ENCODE data around the gene SPATA19. TPM values are rescaled to one million over a fixed set of nuclear protein-coding genes. Genes with fewer than 3 reads are reported as not detected.

Gene SPATA19
- not detected for total RNA-seq

- CTCF ChIA-PET = no interaction called here
Measured at GRCh38 chr11:133845413-133845812, at the start of gene SPATA19. SPATA19 (minus strand) TSS chr11:133845513; CDS start chr11:133845446, 67 bp downstream.

GRCh38 chr11:133895061-133895479, 49.8 kb upstream of the SPATA19 start:
- Mint-ChIP-seq H3K4me3 (no peak overlapping the region), H3K9me3 (no peaks in the 10 kb centered on the region), H3K4me1 (ENCODE audit: low read depth) (no peaks in the 10 kb centered on the region), H3K27ac (no peak overlapping the region), H3K27me3 (ENCODE audit: low read depth) (no peaks in the 10 kb centered on the region), H3K36me3 (ENCODE audit: low read depth) (no peaks in the 10 kb centered on the region)
- no peak for DNase-seq
- intact Hi-C loops (cut with micrococcal nuclease) = no loop called here
- CTCF ChIA-PET = no interaction called here

More at GRCh38 chr11:133845413-133845812, at the start of gene SPATA19:
- intact Hi-C loops (cut with micrococcal nuclease) = no loop called here
- Mint-ChIP-seq H3K4me1 (ENCODE audit: low read depth) (no peaks in the 10 kb centered on the region), H3K4me3 (no peak within 1 kb of the TSS), H3K9me3 (peaks cover 2% of the 10 kb centered on the region), H3K36me3 (ENCODE audit: low read depth) (no peaks in the 10 kb centered on the region), H3K27me3 (ENCODE audit: low read depth) (peaks cover 9% of the 10 kb centered on the region), H3K27ac (no peak within 1 kb of the TSS)
- no peak for DNase-seq

- Mint-ChIP-seq H3K4me3 (no peak overlapping the region), H3K36me3 (ENCODE audit: low read depth) (no peaks in the 10 kb centered on the region), H3K4me1 (ENCODE audit: low read depth) (no peaks in the 10 kb centered on the region), H3K27me3 (ENCODE audit: low read depth) (no peaks in the 10 kb centered on the region), H3K27ac (no peak overlapping the region), H3K9me3 (no peaks in the 10 kb centered on the region)
- CTCF ChIA-PET = no interaction called here
- intact Hi-C loops (cut with micrococcal nuclease) = no loop called here
- DNase-seq = no peak
Measured at GRCh38 chr11:133893381-133893780, 48.1 kb upstream of the SPATA19 start.

GRCh38 chr11:133892584-133893380, 47.5 kb upstream of the SPATA19 start:
- H3K27me3 Mint-ChIP-seq (ENCODE audit: low read depth) = peaks cover 3% of the 10 kb centered on the region
- CTCF ChIA-PET = no interaction called here
- H3K4me1 Mint-ChIP-seq (ENCODE audit: low read depth) = no peaks in the 10 kb centered on the region
- intact Hi-C loops (cut with micrococcal nuclease) = no loop called here
- no peak for DNase-seq
- H3K9me3 Mint-ChIP-seq = no peaks in the 10 kb centered on the region
- no peaks in the 10 kb centered on the region for H3K36me3 Mint-ChIP-seq (ENCODE audit: low read depth)
- no peak overlapping the region for H3K27ac Mint-ChIP-seq
- H3K4me3 Mint-ChIP-seq = no peak overlapping the region

- no peaks in the 10 kb centered on the region for H3K9me3 Mint-ChIP-seq
- no peaks in the 10 kb centered on the region for H3K4me1 Mint-ChIP-seq (ENCODE audit: low read depth)
- DNase-seq = no peak
- peaks cover 8% of the 10 kb centered on the region for H3K27me3 Mint-ChIP-seq (ENCODE audit: low read depth)
- intact Hi-C loops (cut with micrococcal nuclease) = no loop called here
- CTCF ChIA-PET = no interaction called here
- no peaks in the 10 kb centered on the region for H3K36me3 Mint-ChIP-seq (ENCODE audit: low read depth)
- no peak overlapping the region for H3K27ac Mint-ChIP-seq
- H3K4me3 Mint-ChIP-seq = no peak overlapping the region
Measured at GRCh38 chr11:133892126-133892525, 46.8 kb upstream of the SPATA19 start.

- no peaks in the 10 kb centered on the region for H3K36me3 Mint-ChIP-seq (ENCODE audit: low read depth)
- CTCF ChIA-PET = no interaction called here
Measured at GRCh38 chr11:133889893-133890292, 44.6 kb upstream of the SPATA19 start.

GRCh38 chr11:133889188-133889587, 43.9 kb upstream of the SPATA19 start:
- Mint-ChIP-seq H3K4me3 (no peak overlapping the region), H3K27me3 (ENCODE audit: low read depth) (peaks cover 18% of the 10 kb centered on the region), H3K36me3 (ENCODE audit: low read depth) (no peaks in the 10 kb centered on the region), H3K27ac (no peak overlapping the region), H3K9me3 (no peaks in the 10 kb centered on the region), H3K4me1 (ENCODE audit: low read depth) (no peaks in the 10 kb centered on the region)
- CTCF ChIA-PET = no interaction called here
- no peak for DNase-seq
- intact Hi-C loops (cut with micrococcal nuclease) = no loop called here

More at GRCh38 chr11:133889893-133890292, 44.6 kb upstream of the SPATA19 start:
- Mint-ChIP-seq H3K27ac (no peak overlapping the region), H3K27me3 (ENCODE audit: low read depth) (peaks cover 13% of the 10 kb centered on the region), H3K9me3 (no peaks in the 10 kb centered on the region), H3K4me1 (ENCODE audit: low read depth) (no peaks in the 10 kb centered on the region), H3K4me3 (no peak overlapping the region)
- DNase-seq = no peak
- intact Hi-C loops (cut with micrococcal nuclease) = no loop called here

- no peak overlapping the region for H3K4me3 Mint-ChIP-seq
- H3K9me3 Mint-ChIP-seq = no peaks in the 10 kb centered on the region
- peaks cover 23% of the 10 kb centered on the region for H3K27me3 Mint-ChIP-seq (ENCODE audit: low read depth)
- CTCF ChIA-PET = no interaction called here
- no peak for DNase-seq
- intact Hi-C loops (cut with micrococcal nuclease) = no loop called here
- no peak overlapping the region for H3K27ac Mint-ChIP-seq
- no peaks in the 10 kb centered on the region for H3K36me3 Mint-ChIP-seq (ENCODE audit: low read depth)
- no peaks in the 10 kb centered on the region for H3K4me1 Mint-ChIP-seq (ENCODE audit: low read depth)
Measured at GRCh38 chr11:133887692-133888332, 42.5 kb upstream of the SPATA19 start.

- DNase-seq = no peak
- intact Hi-C loops (cut with micrococcal nuclease) = no loop called here
- H3K4me3 Mint-ChIP-seq = no peak overlapping the region
- peaks cover 23% of the 10 kb centered on the region for H3K27me3 Mint-ChIP-seq (ENCODE audit: low read depth)
- H3K27ac Mint-ChIP-seq = no peak overlapping the region
- no peaks in the 10 kb centered on the region for H3K36me3 Mint-ChIP-seq (ENCODE audit: low read depth)
- no peaks in the 10 kb centered on the region for H3K4me1 Mint-ChIP-seq (ENCODE audit: low read depth)
- CTCF ChIA-PET = no interaction called here
- peaks cover 3% of the 10 kb centered on the region for H3K9me3 Mint-ChIP-seq
Measured at GRCh38 chr11:133886029-133886428, 40.7 kb upstream of the SPATA19 start.

GRCh38 chr11:133872160-133872559, 26.8 kb upstream of the SPATA19 start:
- no peak for DNase-seq
- no peaks in the 10 kb centered on the region for H3K36me3 Mint-ChIP-seq (ENCODE audit: low read depth)
- CTCF ChIA-PET = no interaction called here
- H3K4me1 Mint-ChIP-seq (ENCODE audit: low read depth) = no peaks in the 10 kb centered on the region
- H3K27ac Mint-ChIP-seq = no peak overlapping the region
- H3K9me3 Mint-ChIP-seq = no peaks in the 10 kb centered on the region
- H3K4me3 Mint-ChIP-seq = no peak overlapping the region
- intact Hi-C loops (cut with micrococcal nuclease) = no loop called here
- H3K27me3 Mint-ChIP-seq (ENCODE audit: low read depth) = peaks cover 2% of the 10 kb centered on the region

- CTCF ChIA-PET = interaction anchor here (0.7 kb wide), 1 partner anchor 903 kb away, joined by 3 read pairs; no protein-coding TSS in a partner anchor
- no peak overlapping the region for H3K27ac Mint-ChIP-seq
- H3K4me1 Mint-ChIP-seq (ENCODE audit: low read depth) = no peaks in the 10 kb centered on the region
- no peaks in the 10 kb centered on the region for H3K36me3 Mint-ChIP-seq (ENCODE audit: low read depth)
- intact Hi-C loops (cut with micrococcal nuclease) = no loop called here
- DNase-seq = no peak
- no peaks in the 10 kb centered on the region for H3K9me3 Mint-ChIP-seq
- no peak overlapping the region for H3K4me3 Mint-ChIP-seq
- H3K27me3 Mint-ChIP-seq (ENCODE audit: low read depth) = peaks cover 6% of the 10 kb centered on the region
Measured at GRCh38 chr11:133867456-133867855, 22.1 kb upstream of the SPATA19 start.

GRCh38 chr11:133865466-133865865, 20.2 kb upstream of the SPATA19 start:
- intact Hi-C loops (cut with micrococcal nuclease) = no loop called here
- no peaks in the 10 kb centered on the region for H3K36me3 Mint-ChIP-seq (ENCODE audit: low read depth)
- no peak overlapping the region for H3K27ac Mint-ChIP-seq
- CTCF ChIA-PET = no interaction called here
- no peak overlapping the region for H3K4me3 Mint-ChIP-seq
- peaks cover 6% of the 10 kb centered on the region for H3K27me3 Mint-ChIP-seq (ENCODE audit: low read depth)
- H3K9me3 Mint-ChIP-seq = no peaks in the 10 kb centered on the region
- no peaks in the 10 kb centered on the region for H3K4me1 Mint-ChIP-seq (ENCODE audit: low read depth)
- no peak for DNase-seq

GRCh38 chr11:133864756-133865155, 19.4 kb upstream of the SPATA19 start:
- no peak overlapping the region for H3K4me3 Mint-ChIP-seq
- H3K27me3 Mint-ChIP-seq (ENCODE audit: low read depth) = peaks cover 9% of the 10 kb centered on the region
- no peaks in the 10 kb centered on the region for H3K9me3 Mint-ChIP-seq
- H3K4me1 Mint-ChIP-seq (ENCODE audit: low read depth) = no peaks in the 10 kb centered on the region
- H3K36me3 Mint-ChIP-seq (ENCODE audit: low read depth) = no peaks in the 10 kb centered on the region
- intact Hi-C loops (cut with micrococcal nuclease) = no loop called here
- CTCF ChIA-PET = no interaction called here
- H3K27ac Mint-ChIP-seq = no peak overlapping the region
- no peak for DNase-seq
